HG03175 (cell line): Measurements from ENCODE around the gene ADAMTS19.
A peak's percentile ranks its signal among the peaks of the same experiment; 100 is the strongest.
"Not testable (repeated sequence)": the region's sequence is repeated elsewhere in the genome, so short reads cannot be mapped to it uniquely, and the experiment has no call there.

Experiments
- ATAC-seq: cut with Tn5 transposase; IDR thresholded peaks from one replicate; pipeline ENCODE4 v1.9.1; 2021; ENCODE audit warnings: mild to moderate bottlenecking, moderate library complexity; ENCODE audit not compliant: unreplicated experiment

ADAMTS19 gene, protein sequence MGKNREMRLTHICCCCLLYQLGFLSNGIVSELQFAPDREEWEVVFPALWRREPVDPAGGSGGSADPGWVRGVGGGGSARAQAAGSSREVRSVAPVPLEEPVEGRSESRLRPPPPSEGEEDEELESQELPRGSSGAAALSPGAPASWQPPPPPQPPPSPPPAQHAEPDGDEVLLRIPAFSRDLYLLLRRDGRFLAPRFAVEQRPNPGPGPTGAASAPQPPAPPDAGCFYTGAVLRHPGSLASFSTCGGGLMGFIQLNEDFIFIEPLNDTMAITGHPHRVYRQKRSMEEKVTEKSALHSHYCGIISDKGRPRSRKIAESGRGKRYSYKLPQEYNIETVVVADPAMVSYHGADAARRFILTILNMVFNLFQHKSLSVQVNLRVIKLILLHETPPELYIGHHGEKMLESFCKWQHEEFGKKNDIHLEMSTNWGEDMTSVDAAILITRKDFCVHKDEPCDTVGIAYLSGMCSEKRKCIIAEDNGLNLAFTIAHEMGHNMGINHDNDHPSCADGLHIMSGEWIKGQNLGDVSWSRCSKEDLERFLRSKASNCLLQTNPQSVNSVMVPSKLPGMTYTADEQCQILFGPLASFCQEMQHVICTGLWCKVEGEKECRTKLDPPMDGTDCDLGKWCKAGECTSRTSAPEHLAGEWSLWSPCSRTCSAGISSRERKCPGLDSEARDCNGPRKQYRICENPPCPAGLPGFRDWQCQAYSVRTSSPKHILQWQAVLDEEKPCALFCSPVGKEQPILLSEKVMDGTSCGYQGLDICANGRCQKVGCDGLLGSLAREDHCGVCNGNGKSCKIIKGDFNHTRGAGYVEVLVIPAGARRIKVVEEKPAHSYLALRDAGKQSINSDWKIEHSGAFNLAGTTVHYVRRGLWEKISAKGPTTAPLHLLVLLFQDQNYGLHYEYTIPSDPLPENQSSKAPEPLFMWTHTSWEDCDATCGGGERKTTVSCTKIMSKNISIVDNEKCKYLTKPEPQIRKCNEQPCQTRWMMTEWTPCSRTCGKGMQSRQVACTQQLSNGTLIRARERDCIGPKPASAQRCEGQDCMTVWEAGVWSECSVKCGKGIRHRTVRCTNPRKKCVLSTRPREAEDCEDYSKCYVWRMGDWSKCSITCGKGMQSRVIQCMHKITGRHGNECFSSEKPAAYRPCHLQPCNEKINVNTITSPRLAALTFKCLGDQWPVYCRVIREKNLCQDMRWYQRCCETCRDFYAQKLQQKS

GRCh38 chr5:129459777-129460671 lies at the start of gene ADAMTS19:
TSS of gene ADAMTS19 (plus strand) at chr5:129460298. CDS start at chr5:129460392, 94 bp downstream.
- peak; percentile 43 for ATAC-seq

DNA sequence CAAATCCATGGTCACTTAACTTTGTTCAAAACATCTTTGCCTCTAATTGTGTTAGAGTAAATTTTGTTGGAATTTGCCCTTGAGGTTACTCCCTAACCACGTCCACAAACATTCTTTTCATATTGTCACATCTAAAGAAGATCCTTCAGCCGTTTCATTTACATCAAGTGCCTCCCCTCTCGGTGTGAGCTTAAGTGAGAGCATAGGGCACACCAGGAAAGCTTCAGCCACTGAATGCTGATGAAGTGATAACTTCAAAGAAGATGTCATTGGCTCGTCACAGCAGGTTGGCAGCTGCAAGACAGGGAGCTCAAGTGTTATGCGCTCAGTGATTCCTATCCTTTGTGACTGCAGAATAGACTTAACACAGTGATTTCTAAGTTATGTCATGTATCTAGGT lies 49.6 kb upstream of the ADAMTS19 start:
- no peak for ATAC-seq

- ATAC-seq = no peak
Observed at GRCh38 chr5:129412721-129413120, 47.4 kb upstream of the ADAMTS19 start.

DNA sequence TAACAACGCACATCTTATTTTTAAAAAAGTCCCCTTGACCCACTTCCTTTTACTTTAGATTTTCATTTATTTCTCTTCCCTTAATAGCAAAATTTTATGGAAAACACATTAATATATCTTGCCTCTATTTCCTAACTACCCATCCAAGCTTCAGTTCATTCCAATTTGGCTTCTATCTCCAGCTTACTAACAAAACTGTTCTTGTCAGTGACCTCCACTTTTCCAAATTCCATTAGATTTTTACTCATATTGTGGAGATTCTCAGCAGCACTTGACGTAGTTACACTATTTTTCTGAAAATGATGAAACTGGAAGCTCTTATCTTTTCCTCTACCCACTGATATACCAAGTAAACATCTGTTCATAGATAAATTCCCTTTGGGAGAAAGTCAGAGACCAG lies 46.5 kb upstream of the ADAMTS19 start:
- no peak for ATAC-seq

- ATAC-seq = no peak
Observed at GRCh38 chr5:129419292-129419691, 40.8 kb upstream of the ADAMTS19 start.

DNA sequence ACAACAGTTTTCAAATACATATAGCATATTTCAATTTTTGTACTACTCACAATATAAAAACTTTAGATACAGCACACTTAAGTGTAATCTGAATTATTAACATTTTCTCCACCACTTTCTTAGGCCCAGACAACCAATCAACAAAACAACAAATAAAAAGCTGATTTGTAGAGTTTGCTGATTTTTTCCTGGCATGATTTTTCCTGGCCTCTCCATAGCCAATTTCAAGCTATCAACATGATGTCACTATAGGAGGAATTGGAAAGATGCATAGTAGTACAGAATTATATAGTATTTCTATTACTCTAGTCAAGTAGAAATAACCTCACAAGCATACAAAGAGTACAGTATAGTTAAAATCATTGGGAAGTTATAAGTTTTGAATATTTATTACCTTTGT lies 35.1 kb upstream of the ADAMTS19 start:
- ATAC-seq = no peak

DNA sequence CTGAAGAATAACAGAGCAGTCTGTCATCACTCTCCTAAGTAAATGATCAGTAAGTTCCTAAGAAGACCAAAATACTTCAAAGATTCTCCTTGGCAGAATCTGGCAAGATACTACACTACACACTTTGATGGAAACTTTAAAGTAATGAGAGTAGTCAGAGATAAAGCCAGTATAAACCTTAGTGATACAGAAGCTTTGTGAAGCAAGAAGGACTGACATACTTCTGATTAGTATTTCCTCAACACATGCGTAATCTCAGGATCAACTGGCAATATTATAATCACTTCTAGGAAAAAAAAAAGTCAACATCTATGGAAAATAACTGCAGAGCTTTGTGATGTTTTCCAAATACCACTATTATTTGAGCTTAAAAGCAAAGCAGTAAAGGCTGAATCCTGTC lies 34.0 kb upstream of the ADAMTS19 start:
- no peak for ATAC-seq

GRCh38 chr5:129428636-129429035 lies 31.5 kb upstream of the ADAMTS19 start:
- not testable (repeated sequence) for ATAC-seq

- no peak for ATAC-seq
Observed at GRCh38 chr5:129431406-129431805, 28.7 kb upstream of the ADAMTS19 start.

- no peak for ATAC-seq
Observed at GRCh38 chr5:129438322-129438721, 21.8 kb upstream of the ADAMTS19 start.

GRCh38 chr5:129440424-129440823 lies 19.7 kb upstream of the ADAMTS19 start:
- no peak for ATAC-seq

DNA sequence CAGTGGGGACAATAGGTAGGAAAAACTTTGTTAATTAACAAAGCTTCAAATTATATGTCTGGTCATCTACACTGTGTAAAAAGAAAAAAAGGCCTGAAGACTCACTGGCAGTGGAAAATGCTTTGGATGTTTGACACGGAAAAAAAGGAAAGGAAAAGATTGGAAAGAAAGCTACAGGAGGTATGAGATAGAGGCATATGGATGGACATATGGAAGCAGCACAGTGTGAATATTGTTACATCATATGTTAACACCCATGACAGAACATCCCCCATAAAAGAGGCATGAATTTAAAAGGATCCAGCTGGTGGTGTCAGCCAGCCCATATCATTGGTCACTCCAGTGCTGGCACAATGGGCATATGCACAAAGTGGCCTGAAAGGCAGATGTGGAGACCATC lies 19.0 kb upstream of the ADAMTS19 start:
- no peak for ATAC-seq

DNA sequence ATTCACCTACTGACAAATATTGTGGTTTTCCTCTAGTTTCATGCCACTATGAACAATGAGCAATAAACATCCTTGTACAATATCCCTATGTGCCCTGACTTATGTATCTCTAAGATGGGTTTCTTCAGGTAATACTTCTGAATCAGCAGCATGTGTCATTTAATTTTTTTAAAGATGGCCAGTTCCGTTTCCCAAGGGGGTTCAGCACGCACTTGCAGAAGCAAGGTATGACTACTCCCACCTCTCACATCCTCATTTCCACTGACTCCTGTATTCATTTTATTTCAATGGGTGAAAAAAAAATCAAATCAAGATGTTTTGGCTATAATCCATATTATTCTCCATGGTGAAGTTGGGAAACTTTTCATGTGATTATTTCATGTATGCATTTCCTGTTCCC lies 14.7 kb upstream of the ADAMTS19 start:
- peak; percentile 73 for ATAC-seq

DNA sequence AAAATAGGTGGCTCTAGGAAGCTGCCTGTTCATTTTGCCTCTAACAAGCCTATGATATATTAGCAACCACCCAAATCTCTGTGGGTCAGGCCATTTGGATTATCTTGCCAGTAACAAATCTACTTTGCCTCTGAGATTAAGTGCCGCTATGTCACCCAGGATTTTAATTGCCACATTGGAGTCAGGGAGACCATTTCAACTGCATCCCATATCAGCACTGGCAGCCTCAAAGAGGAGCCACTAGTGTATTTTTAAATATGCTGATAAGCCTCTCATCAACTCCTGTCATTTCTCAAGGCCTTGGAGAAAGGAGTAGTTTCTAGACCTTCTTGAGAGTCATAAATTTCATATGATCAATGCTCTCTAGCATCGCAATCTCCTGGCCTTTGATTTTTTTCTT lies 12.1 kb upstream of the ADAMTS19 start:
- ATAC-seq = no peak

DNA sequence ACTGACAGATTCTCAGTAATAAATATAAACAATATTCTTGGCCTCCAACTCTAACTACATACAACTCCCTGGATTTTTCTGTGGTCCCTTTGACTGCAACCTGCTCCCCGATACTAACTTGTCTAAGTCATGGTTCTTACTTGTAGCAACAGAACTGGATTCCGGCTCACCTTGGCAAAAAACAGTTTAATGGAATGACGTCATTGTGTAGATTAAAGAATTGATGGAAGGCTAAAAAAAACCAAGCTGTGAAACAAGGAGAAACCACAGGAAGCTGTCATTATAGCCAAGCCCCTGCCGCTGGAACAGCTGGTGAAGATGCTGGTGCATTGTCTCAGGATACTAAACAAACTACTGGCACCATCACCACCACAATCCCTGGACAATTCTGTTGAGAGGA lies 11.4 kb upstream of the ADAMTS19 start:
- no peak for ATAC-seq

GRCh38 chr5:129454461-129454860 lies 5.6 kb upstream of the ADAMTS19 start:
- no peak for ATAC-seq

GRCh38 chr5:129459450-129459776 lies 685 bp upstream of the ADAMTS19 start:
- ATAC-seq = no peak

GRCh38 chr5:129460672-129460935 lies 506 bp downstream of the ADAMTS19 start:
- ATAC-seq = no peak

DNA sequence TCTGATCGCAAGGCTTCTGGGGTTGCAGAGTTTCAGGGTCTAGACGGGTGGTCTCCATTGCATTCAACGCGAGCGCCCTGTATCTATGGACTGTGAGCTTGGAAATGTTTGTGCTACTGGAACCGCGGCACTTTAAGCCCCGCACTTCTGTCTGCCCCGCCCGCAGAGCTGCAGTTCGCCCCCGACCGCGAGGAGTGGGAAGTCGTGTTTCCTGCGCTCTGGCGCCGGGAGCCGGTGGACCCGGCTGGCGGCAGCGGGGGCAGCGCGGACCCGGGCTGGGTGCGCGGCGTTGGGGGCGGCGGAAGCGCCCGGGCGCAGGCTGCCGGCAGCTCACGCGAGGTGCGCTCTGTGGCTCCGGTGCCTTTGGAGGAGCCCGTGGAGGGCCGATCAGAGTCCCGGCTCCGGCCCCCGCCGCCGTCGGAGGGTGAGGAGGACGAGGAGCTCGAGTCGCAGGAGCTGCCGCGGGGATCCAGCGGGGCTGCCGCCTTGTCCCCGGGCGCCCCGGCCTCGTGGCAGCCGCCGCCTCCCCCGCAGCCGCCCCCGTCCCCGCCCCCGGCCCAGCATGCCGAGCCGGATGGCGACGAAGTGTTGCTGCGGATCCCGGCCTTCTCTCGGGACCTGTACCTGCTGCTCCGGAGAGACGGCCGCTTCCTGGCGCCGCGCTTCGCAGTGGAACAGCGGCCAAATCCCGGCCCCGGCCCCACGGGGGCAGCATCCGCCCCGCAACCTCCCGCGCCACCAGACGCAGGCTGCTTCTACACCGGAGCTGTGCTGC lies 1.0 kb downstream of the ADAMTS19 start:
- ATAC-seq = peak; percentile 53
